K562 (cell line): Measurements from ENCODE around the gene CSDE1. TPM values are rescaled to one million over a fixed set of nuclear protein-coding genes. Genes with fewer than 3 reads are reported as not detected.

ENCODE experiments used
- ATAC-seq: fragments of 200-7000 bp; cut with Tn5 transposase; 3 replicates; pipeline ENCODE4 v1.9.1; 2020; ENCODE audit warnings: moderate library complexity
- BruUV-seq: library from RNA; stranded (reverse); fragments of 400-500 nt; replicated peaks from 2 replicates; lab custom pipeline; 2021; lab: Mats Ljungman, UMichigan
- CTCF ChIA-PET: fragments of 300-600 bp; formaldehyde crosslinking; extraction: SDS; loops from one replicate; lab custom pipeline; 2021; ENCODE audit warnings: low intra/inter-chr PET ratio; lab: Yijun Ruan, JAX
- POLR2A ChIA-PET: fragments of 300-600, 350-650 bp; sonication (Branson Sonifier 250); formaldehyde crosslinking; extraction: SDS; loops from one replicate; lab custom pipeline; 2021; ENCODE audit warnings: antibody characterized with exemption, inconsistent platforms; lab: Yijun Ruan, JAX
- DNase-seq, 4 experiments: peaks; one replicate each; pipeline versions ENCODE4 v3.0.0 to v3.0.0-alpha.2; 2011 to 2018; ENCODE audit warnings: low spot score in 3 of 4, mixed read lengths in 3 of 4; ENCODE audit errors: extremely low read depth in 1 of 4
- FAIRE-seq: peaks from 2 replicates; lab custom pipeline; 2011; peaks lifted over from hg19 to GRCh38; lab: Jason Lieb, UNC
- H2AFZ ChIP-seq: 2 replicates; pipeline ENCODE4 v1.6.0; 2011; ENCODE audit warnings: low read depth, low read length, control low read depth, inconsistent platforms
- H3K27ac ChIP-seq: fragments of 200-600 bp; 3 replicates; pipeline ENCODE4 v1.8.0; 2011; ENCODE audit warnings: low read depth, mild to moderate bottlenecking, control low read depth, inconsistent platforms, low read length, moderate library complexity, mixed read lengths; ENCODE audit errors: extremely low read depth
- H3K27me3 ChIP-seq, 2 experiments: fragments of 300-600 bp in 1 of 2; 2 replicates in 1 of 2; 3 replicates in 1 of 2; pipeline versions ENCODE4 v1.6.0 to v1.8.0; 2011; ENCODE audit warnings: inconsistent platforms in 2 of 2, low read length in 2 of 2, mild to moderate bottlenecking in 1 of 2, mixed read lengths in 1 of 2, moderate library complexity in 1 of 2; ENCODE audit not compliant: control insufficient read depth in 2 of 2, insufficient read depth in 2 of 2
- H3K36me3 ChIP-seq: fragments of 300-600 bp; 3 replicates; pipeline ENCODE4 v1.8.0; 2011; ENCODE audit warnings: mild to moderate bottlenecking, low read length, inconsistent platforms; ENCODE audit not compliant: control insufficient read depth, insufficient read depth
- H3K4me1 ChIP-seq, 2 experiments: fragments of 200-600 bp in 1 of 2; replicated peaks in 1 of 2; 2 replicates in 1 of 2; 3 replicates in 1 of 2; pipeline versions ENCODE4 v1.5.1 to v1.8.0; 2011; ENCODE audit warnings: inconsistent platforms in 2 of 2, low read length in 2 of 2, mild to moderate bottlenecking in 1 of 2, mixed read lengths in 1 of 2, moderate library complexity in 1 of 2; ENCODE audit not compliant: control insufficient read depth in 2 of 2, insufficient read depth in 2 of 2
- H3K4me2 ChIP-seq: 2 replicates; pipeline ENCODE4 v1.6.1; 2011; ENCODE audit warnings: low read length, control low read depth, inconsistent platforms, mixed read lengths; ENCODE audit not compliant: insufficient read depth
- H3K4me3 ChIP-seq: fragments of 200-600 bp; sonication (generic), shearing (Covaris generic); 2 replicates; pipeline ENCODE4 v1.5.1; 2016; ENCODE audit warnings: control low read depth, inconsistent platforms
- H3K79me2 ChIP-seq: fragments of 200-600 bp; 3 replicates; pipeline ENCODE4 v1.8.0; 2011; ENCODE audit warnings: low read length, inconsistent platforms; ENCODE audit not compliant: control insufficient read depth, insufficient read depth
- H3K9ac ChIP-seq, 2 experiments: 2 replicates each; pipeline versions ENCODE4 v1.6.0 to v1.6.1; 2011; ENCODE audit warnings: low read depth in 2 of 2, low read length in 2 of 2, control low read depth in 1 of 2, inconsistent platforms in 1 of 2, mild to moderate bottlenecking in 1 of 2, mixed read lengths in 1 of 2; ENCODE audit not compliant: insufficient read depth in 1 of 2
- H3K9me1 ChIP-seq: one replicate; pipeline ENCODE4 v1.6.0; 2011; ENCODE audit warnings: inconsistent platforms, mild to moderate bottlenecking, low read length, moderate library complexity; ENCODE audit not compliant: control insufficient read depth, insufficient read depth
- H3K9me3 ChIP-seq: replicated peaks from 2 replicates; pipeline ENCODE4 v1.5.1; 2011; ENCODE audit warnings: low read depth, low read length, inconsistent platforms; ENCODE audit not compliant: control insufficient read depth, insufficient read depth
- H4K20me1 ChIP-seq: replicated peaks from 2 replicates; pipeline ENCODE4 v1.6.1; 2011; ENCODE audit warnings: low read length, inconsistent platforms, mixed read lengths; ENCODE audit not compliant: control insufficient read depth, insufficient read depth
- CBFA2T2 ChIP-seq: fragments of 450-650 bp; conservative IDR thresholded peaks from 2 replicates; pipeline ENCODE4 v1.6.1; 2017; ENCODE audit warnings: mild to moderate bottlenecking
- E2F5 ChIP-seq: sonication (generic); formaldehyde crosslinking; IDR thresholded peaks from 2 replicates; pipeline ENCODE4 v1.8.0; 2022; ENCODE audit warnings: mild to moderate bottlenecking, missing genetic modification reagents
- ELF1 ChIP-seq: fragments of 200-800 bp; sonication (Bioruptor generic); IDR thresholded peaks from 2 replicates; pipeline ENCODE4 v1.6.1; 2016; ENCODE audit warnings: missing genetic modification characterization, missing compliant biosample characterization
- HNRNPH1 ChIP-seq: fragments of 200-400 bp; formaldehyde crosslinking; optimal IDR thresholded peaks from 2 replicates; pipeline ENCODE3; 2017; ENCODE audit warnings: low read depth, mild to moderate bottlenecking, low read length, moderate library complexity
- MYC ChIP-seq, 2 experiments: fragments of 250-450 bp in 1 of 2; sonication (Bioruptor Pico) in 1 of 2; IDR thresholded peaks; 2 replicates each; pipeline versions ENCODE4 v1.5.1 to v1.6.1; 2012 to 2021; ENCODE audit warnings: low read depth in 2 of 2, borderline replicate concordance in 1 of 2, improper control_type of control experiment in 1 of 2, low read length in 1 of 2, mild to moderate bottlenecking in 1 of 2, moderate library complexity in 1 of 2
- NCOR1 ChIP-seq: fragments of 450-650 bp; IDR thresholded peaks from 2 replicates; pipeline ENCODE4 v1.6.1; 2016; ENCODE audit warnings: mild to moderate bottlenecking, moderate library complexity
- NR2C1 ChIP-seq, 2 experiments: fragments of 450-650 bp; IDR thresholded peaks; 2 replicates each; pipeline ENCODE4 v1.6.1; 2017; ENCODE audit warnings: mild to moderate bottlenecking in 2 of 2, antibody characterized with exemption in 1 of 2, inconsistent platforms in 1 of 2, missing compliant biosample characterization in 1 of 2, missing genetic modification characterization in 1 of 2
- TFAP4 ChIP-seq: sonication (generic); formaldehyde crosslinking; IDR thresholded peaks from 2 replicates; pipeline ENCODE4 v1.8.0; 2022; ENCODE audit warnings: missing genetic modification reagents, mild to moderate bottlenecking, moderate library complexity, borderline replicate concordance
- TGIF2 ChIP-seq: sonication (generic); formaldehyde crosslinking; IDR thresholded peaks from 2 replicates; pipeline ENCODE4 v1.8.1; 2022; ENCODE audit warnings: mild to moderate bottlenecking, missing genetic modification reagents, moderate library complexity
- TRIM24 ChIP-seq, 2 experiments: fragments of 450-650 bp; IDR thresholded peaks; 2 replicates each; pipeline ENCODE4 v1.6.1; 2016
- ZNF23 ChIP-seq: fragments of 250-450 bp; sonication (Bioruptor Pico); IDR thresholded peaks from 2 replicates; pipeline ENCODE4 v1.4.0; 2020; ENCODE audit warnings: mild to moderate bottlenecking
- WGBS: fragments of 100-300 bp; shearing (Covaris generic); methylation state at CpG from one replicate; pipeline ENCODE4 v1.1.6; 2016; ENCODE audit warnings: low coverage, mixed read lengths; ENCODE audit not compliant: insufficient coverage; ENCODE audit errors: missing lambda C conversion rate; 5-methylcytosine and 5-hydroxymethylcytosine counted together
- in situ Hi-C: fragments of 300-500 bp; cut with MboI; formaldehyde crosslinking; loops from 4 replicates; pipeline ENCODE4 v1.15.0; 2018; ENCODE audit warnings: inconsistent platforms, mixed read lengths
- intact Hi-C: fragments of 100-400 bp; cut with micrococcal nuclease; formaldehyde crosslinking; loops from 2 replicates; pipeline ENCODE4 v1.14.2; 2022
- polyA plus RNA-seq, 8 experiments: library from polyadenylated mRNA; depleted of rRNA in 4 of 8; stranded (reverse) in 5 of 8; unstranded in 3 of 8; fragments of >200 nt; fragmentation: Nextera tagmentation in 2 of 8; fragmentation: Illumina TruSeq in 1 of 8; extraction: Ambion mirVana in 2 of 8; extraction: Trizol in 1 of 8; gene quantifications; 2 replicates each; pipeline versions ENCODE4 v1.2.1 to v1.2.3, GENCODE V29; 2011 to 2014; ENCODE audit warnings: inconsistent platforms in 1 of 8, missing spikeins in 1 of 8
- total RNA-seq, 7 experiments: library from RNA; depleted of rRNA in 6 of 7; stranded (reverse); fragments of >200 nt in 6 of 7; fragmentation: Illumina TruSeq in 2 of 7; extraction: Trizol in 2 of 7; gene quantifications; 2 replicates each; pipeline versions ENCODE4 v1.2.1 to v1.2.3, GENCODE V29; 2011 to 2021; ENCODE audit warnings: low replicate concordance in 1 of 7
- TF ChIP-seq, protein P1 (sequence below): fragments of 250-450 bp; sonication (Bioruptor Pico); IDR thresholded peaks from 2 replicates; pipeline ENCODE4 v1.9.0; 2021; ENCODE audit warnings: mild to moderate bottlenecking

CSDE1 gene
- total and polyA plus RNA-seq, 9 of the 15 experiments (the other 6 are each of a cell fraction or from before 2014, with no cell fraction given), result 174 to 538 (median 403) TPM

DNA sequence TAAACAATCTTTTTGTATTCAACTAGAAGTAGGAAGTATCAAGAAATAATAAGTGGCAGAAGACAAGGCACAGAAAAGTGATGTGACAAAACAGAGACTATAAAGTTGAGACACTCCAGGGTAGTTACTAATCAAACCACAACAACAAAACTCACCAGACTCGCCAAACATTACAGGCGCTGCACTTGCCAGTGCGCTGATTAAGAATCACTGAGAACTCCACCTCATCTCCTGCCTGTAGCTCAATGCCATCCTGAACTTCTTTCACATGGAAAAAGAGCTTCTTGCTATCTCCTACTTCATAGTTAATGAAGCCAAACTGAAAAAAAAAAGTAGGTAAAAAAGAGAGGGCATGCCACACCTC, 38.4 kb downstream of the CSDE1 start:
- POLR2A ChIA-PET, result no interaction called here
- Histone ChIP-seq H3K4me1 (peaks cover 0 to 9% of the 10 kb centered on the region in 2 experiments; a peak in 2 of 5 replicates), H3K9ac (no peak overlapping the region), H3K79me2 (peaks cover 21% of the 10 kb centered on the region), H2AFZ (no peak overlapping the region), H3K4me3 (no peak overlapping the region), H3K27ac (no peak overlapping the region), H4K20me1 (no peaks in the 10 kb centered on the region), H3K36me3 (peaks cover 87% of the 10 kb centered on the region)
- 87% methylated on average over 3 of the region's 3 CpGs for WGBS
- ATAC-seq (no peak), DNase-seq (no peak), FAIRE-seq (no peak)
- in situ Hi-C loops, result no loop called here
- no TSS peak for BruUV-seq
- CTCF ChIA-PET, result no interaction called here
- intact Hi-C loops, result no loop called here
- no peak for TF ChIP-seq CBFA2T2
- TF ChIP-seq TFAP4 (CRISPR knock-in tag), result no peak
- TF ChIP-seq, all 486 proteins: peak for 0
- no peaks in the 10 kb centered on the region for H3K9me1 ChIP-seq
- no peak overlapping the region for H3K4me2 ChIP-seq
- no peaks in the 10 kb centered on the region for H3K27me3 ChIP-seq
- H3K9me3 ChIP-seq, result no peaks in the 10 kb centered on the region

GRCh38 chr1:114718661-114719423, 38.9 kb downstream of the CSDE1 start:
- Histone ChIP-seq H3K9me3 (no peaks in the 10 kb centered on the region), H2AFZ (no peak overlapping the region), H3K27me3 (no peaks in the 10 kb centered on the region), H3K4me2 (no peak overlapping the region), H3K4me1 (peaks cover 0 to 9% of the 10 kb centered on the region in 2 experiments; a peak in 2 of 5 replicates), H3K79me2 (peaks cover 26% of the 10 kb centered on the region), H3K4me3 (no peak overlapping the region), H3K27ac (no peak overlapping the region), H3K9me1 (no peaks in the 10 kb centered on the region), H4K20me1 (no peaks in the 10 kb centered on the region), H3K9ac (no peak overlapping the region), H3K36me3 (peaks cover 87% of the 10 kb centered on the region)
- no peak for FAIRE-seq
- no peak for ATAC-seq
- in situ Hi-C loops (no loop called here), intact Hi-C loops (no loop called here)
- ChIA-PET POLR2A (no interaction called here), CTCF (no interaction called here)
- no peak for DNase-seq
- BruUV-seq, result no TSS peak
- 95% methylated on average over 11 of the region's 11 CpGs for WGBS
- TF ChIP-seq, protein P1, sequence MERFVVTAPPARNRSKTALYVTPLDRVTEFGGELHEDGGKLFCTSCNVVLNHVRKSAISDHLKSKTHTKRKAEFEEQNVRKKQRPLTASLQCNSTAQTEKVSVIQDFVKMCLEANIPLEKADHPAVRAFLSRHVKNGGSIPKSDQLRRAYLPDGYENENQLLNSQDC (CRISPR knock-in tag), result no peak
- no peak for TF ChIP-seq NCOR1
- no peak for TF ChIP-seq TGIF2 (CRISPR knock-in tag)
- no peak for TF ChIP-seq TRIM24 (IDR thresholded peaks at IDR 0.05)
- TF ChIP-seq MYC (IDR thresholded peaks at IDR 0.05; ENCODE audit: low read depth, low read length), result no peak
- no peak for TF ChIP-seq MYC (CRISPR knock-in tag; IDR thresholded peaks at IDR 0.05; ENCODE audit: borderline replicate concordance, low read depth)
- TF ChIP-seq ZNF23 (CRISPR knock-in tag), result no peak
- TF ChIP-seq HNRNPH1, result no peak
- no peak for TF ChIP-seq ELF1 (tag)
- no peak for TF ChIP-seq E2F5 (CRISPR knock-in tag)
- no peak for TF ChIP-seq NR2C1 (IDR thresholded peaks at IDR 0.05)
- no peak for TF ChIP-seq NR2C1 (tag; IDR thresholded peaks at IDR 0.05)
